Pancreas (tissue), 10 donors: ENCODE data around the gene TENM4. TPM values are rescaled to one million over a fixed set of nuclear protein-coding genes. Genes with fewer than 3 reads are reported as not detected.
A peak's percentile ranks its signal among the peaks of the same experiment; 100 is the strongest.
"Not testable (repeated sequence)": the region's sequence is repeated elsewhere in the genome, so short reads cannot be mapped to it uniquely, and the experiment has no call there.

Experiments used
- ATAC-seq, 4 donors: fragments of 200-7000 bp; cut with Tn5 transposase; one replicate each; pipeline versions ENCODE4 v1.8.0 to v1.9.1; 2020; ENCODE audit warnings: mild to moderate bottlenecking in 4 of 4, moderate library complexity in 4 of 4
- DNase-seq, 6 donors: peaks; one replicate each; pipeline ENCODE4 v3.0.0-alpha.2; 2020
- FAIRE-seq: peaks from 2 replicates; lab custom pipeline; 2012; peaks lifted over from hg19 to GRCh38; lab: Jason Lieb, UNC
- H3K27ac ChIP-seq, 4 donors: fragments of 200-600 bp; sonication (generic); 1 replicate in 3 of 4; 2 replicates in 1 of 4; pipeline versions ENCODE4 v1.5.0 to v1.8.0; 2020
- H3K27me3 ChIP-seq, 4 donors: fragments of 200-600 bp; one replicate each; pipeline ENCODE4 v1.8.0; 2021
- H3K36me3 ChIP-seq, 3 donors: fragments of 200-600 bp; sonication (generic) in 1 of 3; one replicate each; pipeline versions ENCODE4 v1.5.0 to v1.8.0; 2020 to 2021
- H3K4me1 ChIP-seq, 3 donors: fragments of 200-600 bp; one replicate each; pipeline ENCODE4 v1.8.0; 2021
- H3K4me3 ChIP-seq, 4 donors: fragments of 200-600 bp; sonication (generic) in 2 of 4; one replicate each; pipeline versions ENCODE4 v1.5.0 to v1.8.0; 2020 to 2021
- H3K9me3 ChIP-seq, 4 donors: fragments of 200-600 bp; one replicate each; pipeline ENCODE4 v1.8.0; 2021
- WGBS, 2 donors: extraction: QIAGEN DNeasy Blood & Tissue Kit; methylation state at CpG; one replicate each; pipeline ENCODE4 v1.1.7; 2013; 5-methylcytosine and 5-hydroxymethylcytosine counted together
- intact Hi-C, 3 donors: fragments of 100-400 bp; cut with DNase I; formaldehyde crosslinking; loops; one replicate each; pipeline versions ENCODE4 v1.11.1 to v1.14.2; 2022
- polyA plus RNA-seq, 2 donors: library from polyadenylated mRNA; stranded (reverse); fragments of 200-250 nt; gene quantifications; one replicate each; pipeline ENCODE4 v1.2.3, GENCODE V29; 2013
- total RNA-seq, 6 donors: library from RNA; stranded (reverse); fragmentation: NEBNext Ultra II Directional in 4 of 6; extraction: Animal tissue kit (Norgen Biotek cat#: 25700) in 4 of 6; gene quantifications; one replicate each; pipeline versions ENCODE4 v1.2.1 to v1.2.4, GENCODE V29; 2021 to 2023
- TF ChIP-seq, protein P1 (sequence below), 4 donors: fragments of 200-600 bp; sonication (generic) in 3 of 4; IDR thresholded peaks; one replicate each; pipeline versions ENCODE4 v1.5.0 to v1.8.0; 2021; ENCODE audit warnings: antibody characterized with exemption in 4 of 4
- donor health status: healthy with polysubstance abuse.
- donor health status: DM: no; HTN: no; CAD: no; lungs with moderate emphysema.
- donor health status: DM: no; HTN: no; CAD: no.
- donor health status: control.
- donor health status: control.
- donor health status: Bipolar disorder and iron deficiency.
- donor health status: DM: yes; HTN: yes; CAD: no.
- donor health status: DM: no; HTN: no; CAD: no.
- donor health status: DM: no; HTN: no; CAD: no.
- donor health status: DM: yes; HTN: yes; CAD: no.

The TENM4 gene
- total and polyA plus RNA-seq, 8 donors = 0.37 to 6.8 (median 1.3) TPM

DNA sequence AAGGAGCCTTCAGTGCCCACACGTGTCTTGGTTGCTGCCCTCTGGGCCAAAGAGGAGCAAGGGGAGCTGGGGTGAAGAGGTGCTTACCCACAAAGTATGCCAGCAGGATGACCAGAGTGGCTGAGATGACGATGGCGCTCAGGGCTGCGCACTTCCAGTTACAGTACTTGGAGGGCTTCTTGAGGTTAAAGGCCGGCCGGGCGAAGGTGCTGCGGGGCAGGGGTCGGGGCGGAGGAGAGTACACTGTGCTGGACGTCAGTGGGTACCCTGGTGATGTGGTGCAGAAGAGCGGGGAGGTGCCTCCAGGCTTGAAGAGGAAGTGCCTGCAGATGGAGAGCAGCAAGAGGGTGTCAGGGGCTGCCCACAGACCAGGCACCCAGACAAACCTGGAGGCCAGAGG, 551.1 kb downstream of the TENM4 start:
- TF ChIP-seq, protein P1, sequence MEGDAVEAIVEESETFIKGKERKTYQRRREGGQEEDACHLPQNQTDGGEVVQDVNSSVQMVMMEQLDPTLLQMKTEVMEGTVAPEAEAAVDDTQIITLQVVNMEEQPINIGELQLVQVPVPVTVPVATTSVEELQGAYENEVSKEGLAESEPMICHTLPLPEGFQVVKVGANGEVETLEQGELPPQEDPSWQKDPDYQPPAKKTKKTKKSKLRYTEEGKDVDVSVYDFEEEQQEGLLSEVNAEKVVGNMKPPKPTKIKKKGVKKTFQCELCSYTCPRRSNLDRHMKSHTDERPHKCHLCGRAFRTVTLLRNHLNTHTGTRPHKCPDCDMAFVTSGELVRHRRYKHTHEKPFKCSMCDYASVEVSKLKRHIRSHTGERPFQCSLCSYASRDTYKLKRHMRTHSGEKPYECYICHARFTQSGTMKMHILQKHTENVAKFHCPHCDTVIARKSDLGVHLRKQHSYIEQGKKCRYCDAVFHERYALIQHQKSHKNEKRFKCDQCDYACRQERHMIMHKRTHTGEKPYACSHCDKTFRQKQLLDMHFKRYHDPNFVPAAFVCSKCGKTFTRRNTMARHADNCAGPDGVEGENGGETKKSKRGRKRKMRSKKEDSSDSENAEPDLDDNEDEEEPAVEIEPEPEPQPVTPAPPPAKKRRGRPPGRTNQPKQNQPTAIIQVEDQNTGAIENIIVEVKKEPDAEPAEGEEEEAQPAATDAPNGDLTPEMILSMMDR (IDR thresholded peaks at IDR 0.05) = no peak
- H3K4me1 ChIP-seq = no peaks in the 10 kb centered on the region
- no peak for ATAC-seq
- intact Hi-C loops = no loop called here
- 84 to 89% methylated on average over 12 of the region's 12 CpGs for WGBS, 2 donors
- no peak overlapping the region for H3K4me3 ChIP-seq
- H3K36me3 ChIP-seq = no peaks in the 10 kb centered on the region
- no peaks in the 10 kb centered on the region for H3K9me3 ChIP-seq
- no peak for FAIRE-seq
- DNase-seq = no peak
- no peaks in the 10 kb centered on the region for H3K27me3 ChIP-seq
- no peak overlapping the region for H3K27ac ChIP-seq

DNA sequence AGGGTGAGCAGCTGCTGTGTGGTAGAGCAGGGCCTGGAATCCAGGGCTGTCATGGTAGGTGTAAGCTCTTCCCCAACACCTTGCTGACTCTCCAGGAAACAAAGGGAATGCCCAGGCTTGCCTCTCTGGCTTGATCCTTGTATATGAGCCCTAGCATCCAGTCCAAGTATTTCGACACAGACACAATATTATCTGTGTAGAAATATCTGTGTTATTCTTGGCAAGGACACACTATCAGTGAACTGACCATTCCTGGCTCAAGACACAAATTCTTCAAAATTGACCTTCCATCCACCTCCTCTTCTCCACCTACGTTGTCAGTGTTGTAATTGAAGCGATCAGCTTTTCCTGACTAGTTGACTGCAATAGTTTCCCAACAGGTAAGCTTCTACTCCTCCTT, 554.2 kb downstream of the TENM4 start:
- no peak overlapping the region for H3K27ac ChIP-seq
- TF ChIP-seq, protein P1 (IDR thresholded peaks at IDR 0.05) = no peak
- H3K36me3 ChIP-seq = no peaks in the 10 kb centered on the region
- H3K4me3 ChIP-seq = no peak overlapping the region
- 22 to 46% methylated on average over 3 of the region's 3 CpGs for WGBS, 2 donors
- FAIRE-seq (no peak), ATAC-seq (peak in 1 of 4 donors; percentile 52), DNase-seq (no peak)
- no peaks in the 10 kb centered on the region for H3K27me3 ChIP-seq
- no peaks in the 10 kb centered on the region for H3K9me3 ChIP-seq
- H3K4me1 ChIP-seq = no peaks in the 10 kb centered on the region
- intact Hi-C loops = no loop called here

DNA sequence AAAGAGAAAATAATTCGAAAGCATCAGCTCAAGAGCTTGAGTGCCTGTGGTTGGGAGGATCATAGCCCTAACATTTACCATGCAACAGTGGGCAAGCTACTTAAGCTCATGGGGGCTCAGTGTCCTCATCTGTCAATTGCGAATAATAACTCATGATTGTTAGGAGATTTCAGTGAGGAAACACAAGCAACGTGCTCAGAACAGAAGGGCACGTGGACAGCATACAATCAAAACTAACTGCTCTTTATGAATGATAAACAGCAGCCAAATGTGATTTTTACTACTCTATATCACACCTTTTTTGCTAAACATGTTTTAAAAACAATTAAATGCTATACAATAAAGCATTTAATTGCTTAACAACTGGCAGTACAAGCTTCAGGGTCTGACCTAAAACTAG, 556.1 kb downstream of the TENM4 start:
- 75 to 86% methylated on average over 4 of the region's 4 CpGs for WGBS, 2 donors
- no peak for FAIRE-seq
- Histone ChIP-seq H3K27ac (no peak overlapping the region), H3K9me3 (no peaks in the 10 kb centered on the region), H3K27me3 (no peaks in the 10 kb centered on the region), H3K4me3 (no peak overlapping the region), H3K4me1 (no peaks in the 10 kb centered on the region), H3K36me3 (no peaks in the 10 kb centered on the region)
- intact Hi-C loops = no loop called here
- TF ChIP-seq, protein P1 (IDR thresholded peaks at IDR 0.05) = no peak
- DNase-seq = no peak
- no peak for ATAC-seq

DNA sequence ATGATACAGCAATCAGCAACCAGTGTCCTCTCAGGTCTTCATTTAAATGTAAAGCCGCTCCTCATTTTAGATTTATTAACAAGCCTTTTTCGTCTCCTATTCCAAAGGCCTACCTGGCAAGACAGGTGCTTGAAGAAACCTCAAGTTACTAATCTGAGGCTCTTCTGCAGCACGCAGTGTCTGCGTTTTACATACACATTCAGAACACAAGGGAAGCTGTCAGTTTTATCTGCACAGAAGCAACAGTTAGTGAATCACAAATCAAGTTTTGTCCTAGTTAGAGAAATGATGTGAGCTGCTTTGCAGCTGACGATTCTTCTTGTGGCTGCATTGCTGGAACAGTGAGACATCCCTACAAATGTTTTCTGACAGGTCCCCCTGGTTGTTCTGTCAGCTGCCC, 557.3 kb downstream of the TENM4 start:
- WGBS, 2 donors = 90 to 95% methylated on average over 5 of the region's 5 CpGs
- FAIRE-seq (no peak), DNase-seq (no peak), ATAC-seq (no peak)
- Histone ChIP-seq H3K9me3 (no peaks in the 10 kb centered on the region), H3K4me1 (no peaks in the 10 kb centered on the region), H3K27me3 (no peaks in the 10 kb centered on the region), H3K36me3 (no peaks in the 10 kb centered on the region), H3K27ac (no peak overlapping the region), H3K4me3 (no peak overlapping the region)
- TF ChIP-seq, protein P1 (IDR thresholded peaks at IDR 0.05) = no peak
- intact Hi-C loops = no loop called here

DNA sequence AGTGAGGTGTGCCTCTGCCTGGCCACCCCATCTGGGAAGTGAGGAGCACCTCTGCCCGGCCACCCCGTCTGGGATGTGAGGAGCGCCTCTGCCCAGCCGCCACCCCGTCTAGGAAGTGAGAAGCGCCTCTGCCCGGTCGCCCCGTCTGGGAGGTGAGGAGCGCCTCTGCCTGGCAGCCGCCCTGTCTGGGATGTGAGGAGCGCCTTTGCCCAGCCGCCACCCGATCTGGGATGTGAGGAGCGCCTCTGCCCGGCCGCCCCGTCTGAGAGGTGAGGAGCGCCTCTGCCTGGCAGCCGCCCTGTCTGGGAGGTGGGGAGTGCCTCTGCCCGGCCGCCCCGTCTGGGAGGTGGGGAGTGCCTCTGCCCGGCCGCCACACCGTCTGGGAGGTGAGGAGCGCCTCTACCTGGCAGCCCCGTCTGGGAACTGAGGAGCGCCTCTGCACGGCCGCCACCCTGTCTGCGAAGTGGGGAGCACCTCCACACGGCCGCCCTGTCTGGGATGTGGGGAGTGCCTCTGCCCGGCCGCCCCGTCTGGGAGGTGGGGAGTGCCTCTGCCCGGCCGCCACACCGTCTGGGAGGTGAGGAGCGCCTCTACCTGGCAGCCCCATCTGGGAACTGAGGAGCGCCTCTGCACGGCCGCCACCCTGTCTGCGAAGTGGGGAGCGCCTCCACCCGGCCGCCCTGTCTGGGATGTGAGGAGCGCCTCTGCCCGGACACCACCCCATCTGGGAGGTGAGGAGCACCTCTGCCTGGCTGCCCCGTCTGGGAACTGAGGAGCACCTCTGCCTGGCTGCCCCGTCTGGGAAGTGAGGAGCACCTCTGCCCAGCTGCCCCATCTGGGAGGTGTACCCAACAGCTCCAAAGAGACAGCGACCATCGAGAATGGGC, 561.5 kb downstream of the TENM4 start:
- H3K27ac ChIP-seq, H3K9me3 ChIP-seq, intact Hi-C loops, H3K4me1 ChIP-seq, FAIRE-seq, H3K4me3 ChIP-seq, ATAC-seq, H3K36me3 ChIP-seq, H3K27me3 ChIP-seq: not testable (repeated sequence)
- peak in 1 of 6 donors; percentile 71 for DNase-seq
- 93 to 96% methylated on average over 39 to 54 of the region's 54 CpGs for WGBS, 2 donors
